Ishikawa (cell line): ENCODE results near the gene NBEAL2.

Source experiments
- CEBPB ChIP-seq: IDR thresholded peaks from 2 replicates; pipeline ENCODE4 v1.6.1; 2012
- EP300 ChIP-seq: IDR thresholded peaks from 2 replicates; pipeline ENCODE4 v1.6.1; 2012; ENCODE audit warnings: borderline replicate concordance
- FOXM1 ChIP-seq: IDR thresholded peaks from 2 replicates; pipeline ENCODE4 v1.6.1; 2012; ENCODE audit warnings: low read depth, borderline replicate concordance
- MAX ChIP-seq: IDR thresholded peaks from 2 replicates; pipeline ENCODE4 v1.6.1; 2012
- NFIC ChIP-seq: IDR thresholded peaks from 2 replicates; pipeline ENCODE4 v1.6.1; 2012
- RAD21 ChIP-seq: IDR thresholded peaks from 2 replicates; pipeline ENCODE4 v1.6.1; 2012; ENCODE audit warnings: low read depth
- TAF1 ChIP-seq: IDR thresholded peaks from 2 replicates; pipeline ENCODE4 v1.6.1; 2012; ENCODE audit warnings: low read depth, mild to moderate bottlenecking
- TCF12 ChIP-seq: IDR thresholded peaks from 2 replicates; pipeline ENCODE4 v1.6.1; 2012; ENCODE audit warnings: low read depth
- TEAD4 ChIP-seq: IDR thresholded peaks from 2 replicates; pipeline ENCODE4 v1.6.1; 2012
- ZBTB7A ChIP-seq: IDR thresholded peaks from 2 replicates; pipeline ENCODE4 v1.6.1; 2012; ENCODE audit warnings: low read depth
- TF ChIP-seq, protein P1 (sequence below): IDR thresholded peaks from 2 replicates; pipeline ENCODE4 v1.6.1; 2012
- TF ChIP-seq, protein P2 (sequence below): IDR thresholded peaks from 2 replicates; pipeline ENCODE4 v1.6.1; 2012; ENCODE audit warnings: low read depth, mild to moderate bottlenecking

GRCh38 chr3:47001731-47002170 is 22.3 kb downstream of the NBEAL2 start:
- TF ChIP-seq ZBTB7A = no peak
- no peak for TF ChIP-seq RAD21
- TF ChIP-seq, protein P1, sequence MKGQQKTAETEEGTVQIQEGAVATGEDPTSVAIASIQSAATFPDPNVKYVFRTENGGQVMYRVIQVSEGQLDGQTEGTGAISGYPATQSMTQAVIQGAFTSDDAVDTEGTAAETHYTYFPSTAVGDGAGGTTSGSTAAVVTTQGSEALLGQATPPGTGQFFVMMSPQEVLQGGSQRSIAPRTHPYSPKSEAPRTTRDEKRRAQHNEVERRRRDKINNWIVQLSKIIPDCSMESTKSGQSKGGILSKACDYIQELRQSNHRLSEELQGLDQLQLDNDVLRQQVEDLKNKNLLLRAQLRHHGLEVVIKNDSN = no peak
- no peak for TF ChIP-seq NFIC
- TF ChIP-seq, protein P2, sequence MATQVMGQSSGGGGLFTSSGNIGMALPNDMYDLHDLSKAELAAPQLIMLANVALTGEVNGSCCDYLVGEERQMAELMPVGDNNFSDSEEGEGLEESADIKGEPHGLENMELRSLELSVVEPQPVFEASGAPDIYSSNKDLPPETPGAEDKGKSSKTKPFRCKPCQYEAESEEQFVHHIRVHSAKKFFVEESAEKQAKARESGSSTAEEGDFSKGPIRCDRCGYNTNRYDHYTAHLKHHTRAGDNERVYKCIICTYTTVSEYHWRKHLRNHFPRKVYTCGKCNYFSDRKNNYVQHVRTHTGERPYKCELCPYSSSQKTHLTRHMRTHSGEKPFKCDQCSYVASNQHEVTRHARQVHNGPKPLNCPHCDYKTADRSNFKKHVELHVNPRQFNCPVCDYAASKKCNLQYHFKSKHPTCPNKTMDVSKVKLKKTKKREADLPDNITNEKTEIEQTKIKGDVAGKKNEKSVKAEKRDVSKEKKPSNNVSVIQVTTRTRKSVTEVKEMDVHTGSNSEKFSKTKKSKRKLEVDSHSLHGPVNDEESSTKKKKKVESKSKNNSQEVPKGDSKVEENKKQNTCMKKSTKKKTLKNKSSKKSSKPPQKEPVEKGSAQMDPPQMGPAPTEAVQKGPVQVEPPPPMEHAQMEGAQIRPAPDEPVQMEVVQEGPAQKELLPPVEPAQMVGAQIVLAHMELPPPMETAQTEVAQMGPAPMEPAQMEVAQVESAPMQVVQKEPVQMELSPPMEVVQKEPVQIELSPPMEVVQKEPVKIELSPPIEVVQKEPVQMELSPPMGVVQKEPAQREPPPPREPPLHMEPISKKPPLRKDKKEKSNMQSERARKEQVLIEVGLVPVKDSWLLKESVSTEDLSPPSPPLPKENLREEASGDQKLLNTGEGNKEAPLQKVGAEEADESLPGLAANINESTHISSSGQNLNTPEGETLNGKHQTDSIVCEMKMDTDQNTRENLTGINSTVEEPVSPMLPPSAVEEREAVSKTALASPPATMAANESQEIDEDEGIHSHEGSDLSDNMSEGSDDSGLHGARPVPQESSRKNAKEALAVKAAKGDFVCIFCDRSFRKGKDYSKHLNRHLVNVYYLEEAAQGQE = no peak
- TF ChIP-seq EP300 = no peak
- TF ChIP-seq FOXM1 = no peak
- TF ChIP-seq MAX = no peak
- TF ChIP-seq TAF1 = no peak
- TF ChIP-seq CEBPB = no peak
- no peak for TF ChIP-seq TCF12
- no peak for TF ChIP-seq TEAD4
